SU-DHL-6 (cell line): ENCODE data around the gene CHGA.

Experiments used
- CTCF ChIP-seq: fragments of 200-600 bp; sonication (generic); IDR thresholded peaks from one replicate; pipeline ENCODE4 v1.5.1; 2017; ENCODE audit warnings: antibody characterized with exemption, mild to moderate bottlenecking, low read length, moderate library complexity; ENCODE audit not compliant: insufficient read depth, poor library complexity, severe bottlenecking
- EZH2phosphoT487 ChIP-seq: fragments of 200-600 bp; sonication (generic), shearing (Covaris generic); conservative IDR thresholded peaks from 2 replicates; pipeline ENCODE4 v1.6.1; 2018; ENCODE audit warnings: mild to moderate bottlenecking, antibody characterized with exemption, low read length, moderate library complexity, mixed read lengths

GRCh38 chr14:92951261-92951660 lies 28.3 kb downstream of the CHGA start:
- TF ChIP-seq CTCF = no peak
- no peak for TF ChIP-seq EZH2phosphoT487
